Measurements from ENCODE around the gene ZNF10. TPM values are rescaled to one million over a fixed set of nuclear protein-coding genes. Genes with fewer than 3 reads are reported as not detected.

The ZNF10 gene
- total RNA-seq (2014; rRNA removed; shearing (Covaris generic)): 3.7 and 8.7 TPM in 2 replicates

DNA sequence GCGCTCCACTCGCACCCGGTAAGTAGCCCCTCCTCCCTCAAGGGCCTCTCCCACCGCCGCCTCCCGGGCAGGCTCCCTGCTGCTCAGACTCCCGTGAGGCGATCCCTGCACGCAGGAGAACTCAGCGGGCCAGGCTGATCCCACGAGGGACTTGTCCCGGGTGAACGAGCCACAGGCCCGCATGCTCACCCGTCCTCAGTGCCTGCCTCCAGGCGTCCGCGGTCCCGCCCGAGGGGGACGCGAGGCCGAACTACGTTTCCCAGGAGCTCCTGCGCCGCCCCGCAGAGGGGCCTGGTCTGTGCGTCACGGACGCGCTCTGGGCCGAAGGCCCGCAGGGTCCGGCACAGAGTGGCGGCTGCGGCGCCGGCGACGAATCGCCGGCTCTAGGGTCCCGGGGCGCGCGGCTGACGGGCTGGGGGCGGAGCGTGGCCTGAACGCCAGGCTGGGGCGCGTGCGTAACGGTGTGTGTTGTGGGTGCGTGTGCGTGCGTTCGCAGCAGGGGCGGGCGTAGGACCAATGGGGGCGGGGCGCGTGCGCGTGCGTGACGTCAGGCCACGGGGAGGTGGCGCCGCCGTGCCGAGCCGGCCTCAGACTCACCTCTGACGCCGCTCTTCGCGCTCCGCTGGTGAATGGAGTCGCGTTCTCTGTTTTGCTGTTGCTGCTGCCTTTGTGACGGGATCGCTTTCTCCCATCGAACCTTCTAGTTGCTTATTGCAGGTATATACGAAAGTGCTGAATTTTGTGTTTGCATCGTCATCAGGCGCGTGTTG lies at the start of gene ZNF10, which contains the start of gene ZNF891:
ZNF10 (plus strand) TSS at position 590 of the 770 bp plus-strand sequence. CDS start 13,866 bp downstream, outside the sequence.
ZNF891 (minus strand) TSS at position 237 of the 770 bp plus-strand sequence. CDS start 8,356 bp downstream, outside the sequence.
- DNase-seq (ENCODE audit: low read depth): peak; percentile 90

DNA sequence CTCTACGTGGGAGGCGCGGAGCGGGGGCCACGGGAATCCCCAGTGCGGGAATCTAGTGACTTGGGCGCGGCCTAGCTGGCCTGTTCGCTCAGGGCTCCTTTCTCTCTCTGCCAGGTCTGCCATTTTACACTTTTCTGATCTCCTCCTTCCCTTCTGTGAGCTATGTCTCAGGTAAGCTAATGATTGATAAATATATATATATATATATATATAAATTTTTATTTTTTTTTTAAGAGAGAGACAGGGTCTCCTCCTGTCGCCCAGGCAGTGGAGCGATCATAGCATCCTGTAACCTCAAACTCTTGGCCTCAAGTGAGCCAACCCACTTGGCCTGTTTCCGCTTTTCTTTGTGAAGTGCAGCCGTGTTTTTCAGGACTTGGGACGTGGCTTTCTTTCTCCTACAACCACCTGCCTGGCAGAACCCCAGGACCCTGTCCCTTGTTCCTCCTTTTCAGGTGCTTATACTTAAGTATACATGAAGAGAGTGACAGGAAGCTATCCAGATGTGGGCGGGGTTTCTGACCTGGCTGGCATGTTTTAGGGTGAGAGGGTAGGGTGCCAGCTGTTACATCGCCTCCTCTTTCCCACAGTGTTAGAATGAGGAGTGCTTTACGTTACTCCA lies 49.2 kb upstream of the ZNF10 start:
- no peak for DNase-seq (ENCODE audit: low read depth)

DNA sequence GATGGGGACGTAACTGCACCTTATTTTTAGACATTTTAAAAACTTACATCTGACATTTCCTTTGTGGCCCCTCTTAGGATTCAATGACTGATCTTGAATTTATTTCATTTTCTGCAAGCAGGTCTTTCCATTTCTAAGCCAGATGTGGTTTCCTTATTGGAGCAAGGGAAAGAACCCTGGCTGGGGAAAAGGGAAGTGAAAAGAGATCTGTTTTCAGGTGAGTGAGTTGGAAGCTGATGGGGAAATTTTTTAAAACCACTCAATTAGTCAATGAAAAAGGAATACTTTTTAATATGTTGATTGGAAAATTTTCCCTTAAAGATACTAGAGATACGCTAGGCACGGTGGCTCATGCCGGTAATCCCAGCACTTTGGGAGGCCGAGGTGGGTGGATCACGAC lies 47.1 kb upstream of the ZNF10 start:
- no peak for DNase-seq (ENCODE audit: low read depth)

DNA sequence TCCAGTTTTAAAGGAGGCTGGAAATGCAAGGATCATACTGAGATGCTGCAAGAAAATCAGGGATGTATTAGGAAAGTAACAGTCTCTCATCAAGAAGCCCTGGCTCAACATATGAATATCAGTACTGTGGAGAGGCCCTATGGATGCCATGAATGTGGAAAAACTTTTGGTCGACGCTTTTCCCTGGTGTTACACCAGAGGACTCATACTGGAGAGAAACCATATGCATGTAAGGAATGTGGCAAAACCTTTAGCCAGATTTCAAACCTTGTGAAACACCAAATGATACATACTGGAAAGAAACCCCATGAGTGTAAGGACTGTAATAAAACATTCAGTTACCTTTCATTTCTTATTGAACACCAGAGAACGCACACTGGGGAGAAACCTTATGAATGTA lies 24.8 kb upstream of the ZNF10 start:
- no peak for DNase-seq (ENCODE audit: low read depth)

DNA sequence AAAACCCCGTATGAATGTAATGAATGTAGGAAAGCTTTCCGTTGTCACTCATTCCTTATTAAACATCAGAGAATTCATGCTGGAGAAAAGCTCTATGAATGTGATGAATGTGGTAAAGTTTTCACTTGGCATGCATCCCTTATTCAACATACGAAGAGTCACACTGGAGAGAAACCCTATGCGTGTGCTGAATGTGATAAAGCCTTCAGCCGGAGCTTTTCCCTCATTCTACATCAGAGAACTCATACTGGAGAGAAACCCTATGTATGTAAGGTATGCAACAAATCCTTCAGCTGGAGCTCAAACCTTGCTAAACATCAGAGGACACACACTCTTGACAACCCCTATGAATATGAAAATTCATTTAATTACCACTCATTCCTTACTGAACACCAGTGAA lies 24.2 kb upstream of the ZNF10 start:
- peak; percentile 7 for DNase-seq (ENCODE audit: low read depth)

DNA sequence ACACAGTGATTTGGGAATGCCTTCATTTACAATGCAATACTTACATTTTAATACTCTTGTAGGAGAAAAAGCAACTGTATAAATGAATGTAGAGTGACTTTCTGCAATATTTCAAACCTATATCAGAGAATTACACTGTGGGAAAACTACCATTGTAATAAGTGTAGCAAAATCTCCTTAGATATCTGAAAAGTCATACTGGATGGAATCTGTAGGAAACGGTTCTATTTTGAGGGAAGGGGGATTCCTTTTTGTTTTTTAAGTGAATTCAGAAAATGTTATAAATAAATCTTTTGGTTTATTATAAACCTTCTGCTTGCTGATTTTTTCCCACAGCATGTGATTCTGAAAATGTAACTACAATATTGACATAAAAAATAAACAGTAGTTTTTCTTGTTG lies 23.3 kb upstream of the ZNF10 start:
- no peak for DNase-seq (ENCODE audit: low read depth)

DNA sequence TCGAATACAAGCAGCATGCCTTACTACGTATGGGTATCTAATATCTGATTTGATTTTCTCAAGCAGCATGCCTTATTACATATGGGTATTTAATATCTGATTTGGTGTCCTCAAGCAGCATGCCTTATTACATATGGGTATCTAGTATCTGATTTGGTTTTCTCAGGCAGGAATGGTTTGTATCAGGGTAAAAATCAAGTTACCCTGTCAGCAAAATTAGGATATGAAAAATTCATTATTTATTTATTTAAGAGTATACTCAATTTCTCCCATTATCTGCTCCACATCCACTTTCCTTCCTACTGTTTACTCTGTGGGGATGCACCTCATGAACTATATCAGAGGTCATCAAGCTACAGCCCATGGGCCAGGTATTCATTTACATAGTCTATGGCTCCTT lies 22.3 kb upstream of the ZNF10 start:
- no peak for DNase-seq (ENCODE audit: low read depth)

DNA sequence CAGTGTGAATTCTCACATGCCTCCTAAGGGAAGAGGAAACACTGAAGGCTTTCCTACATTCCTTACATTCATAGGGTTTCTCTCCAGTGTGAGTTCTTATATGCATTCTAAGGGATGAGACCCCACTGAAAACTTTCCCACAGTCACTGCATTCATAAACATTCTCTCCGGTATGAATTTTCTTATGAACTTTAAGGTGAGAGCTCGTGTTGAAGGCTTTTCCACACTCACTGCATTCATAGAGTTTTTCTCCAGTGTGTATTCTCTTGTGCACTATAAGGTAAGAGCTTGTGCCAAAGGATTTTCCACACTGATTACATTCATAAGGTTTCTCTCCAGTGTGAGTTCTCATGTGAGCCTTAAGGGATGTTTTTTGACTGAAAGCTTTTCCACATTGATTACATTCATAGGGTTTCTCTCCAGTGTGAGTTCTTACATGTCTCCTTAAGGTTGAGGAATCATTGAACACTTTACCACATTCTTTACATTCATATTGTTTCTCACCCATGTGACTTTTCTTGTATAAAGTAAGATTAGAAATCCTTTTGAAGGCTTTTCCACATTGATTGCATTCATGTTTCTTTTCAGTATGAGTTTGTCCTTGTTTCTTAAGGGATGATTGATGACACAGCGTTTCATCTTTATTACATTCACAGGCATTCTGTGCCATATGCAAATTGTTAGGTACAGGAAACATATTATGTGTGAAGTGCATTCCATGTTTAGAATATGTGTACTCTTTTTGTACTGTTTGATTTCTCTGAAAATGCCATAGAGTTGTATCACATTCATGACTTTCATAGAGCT lies 9.8 kb upstream of the ZNF10 start:
- DNase-seq (ENCODE audit: low read depth): no peak

DNA sequence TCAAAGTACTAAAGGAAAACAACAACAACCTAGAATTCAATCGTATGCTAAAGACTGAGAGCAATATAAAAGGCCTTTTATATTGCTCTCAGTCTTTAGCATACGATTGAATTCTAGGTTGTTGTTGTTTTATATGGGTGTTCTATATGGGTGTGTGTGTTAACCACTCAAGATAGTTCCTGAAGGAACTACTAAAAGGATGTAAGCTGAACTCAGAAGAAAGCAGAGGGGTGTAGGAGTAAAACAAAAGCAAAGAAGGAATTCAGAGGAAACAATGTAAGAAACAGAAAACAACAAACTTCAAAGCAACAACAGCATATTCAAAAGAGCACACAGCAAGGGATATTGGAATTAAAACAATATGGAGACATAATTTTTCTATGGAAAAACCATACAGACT lies 5.8 kb upstream of the ZNF10 start:
- no peak for DNase-seq (ENCODE audit: low read depth)

DNA sequence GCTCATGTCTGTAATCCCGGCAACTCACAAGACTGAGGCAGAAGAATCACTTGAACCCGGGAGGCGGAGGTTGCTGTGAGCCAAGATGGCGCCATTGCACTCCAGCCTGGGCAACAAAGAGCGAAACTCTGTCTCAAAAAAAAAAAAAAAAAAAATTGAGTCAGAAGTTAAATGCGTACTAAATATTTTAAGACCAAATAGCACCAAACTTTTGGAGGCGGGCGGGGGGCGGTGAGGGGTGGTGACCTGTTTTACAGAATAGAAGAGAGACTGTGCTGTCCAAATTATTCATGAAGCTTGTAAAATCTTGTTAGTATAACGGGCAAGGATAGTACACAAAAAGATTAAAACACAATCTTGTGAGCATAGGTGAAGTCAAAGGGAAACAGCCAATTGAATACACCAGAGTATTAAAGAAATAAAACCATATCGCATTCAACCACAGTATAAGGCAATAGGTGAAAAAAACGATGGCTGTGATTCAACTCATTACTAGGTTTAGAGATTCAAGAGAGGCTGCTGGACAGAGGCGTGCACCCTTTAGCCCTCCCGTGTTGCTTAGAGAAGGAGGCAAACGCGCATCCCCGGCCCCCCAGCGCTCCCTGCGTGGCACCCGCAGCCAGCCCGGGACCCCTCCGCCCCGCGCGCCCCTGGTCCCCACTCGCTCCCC lies 924 bp upstream of the ZNF10 start:
- DNase-seq (ENCODE audit: low read depth): peak; percentile 47

DNA sequence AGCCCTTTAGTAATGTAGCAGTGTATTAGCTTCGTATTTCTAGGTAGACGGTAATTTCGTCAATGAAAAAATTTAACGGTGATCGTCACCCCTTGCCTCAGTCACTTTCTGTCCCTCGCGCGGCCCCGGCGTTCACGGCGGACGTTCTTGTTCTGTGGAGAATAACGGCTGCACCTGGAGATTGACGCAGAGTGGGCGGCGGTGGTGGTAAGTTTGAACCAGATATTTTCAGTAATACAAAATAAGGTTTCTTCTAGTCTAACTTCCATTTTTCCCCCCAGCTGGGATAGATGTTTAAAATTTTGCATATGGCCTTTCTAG lies 341 bp downstream of the ZNF10 start:
- DNase-seq (ENCODE audit: low read depth): no peak

DNA sequence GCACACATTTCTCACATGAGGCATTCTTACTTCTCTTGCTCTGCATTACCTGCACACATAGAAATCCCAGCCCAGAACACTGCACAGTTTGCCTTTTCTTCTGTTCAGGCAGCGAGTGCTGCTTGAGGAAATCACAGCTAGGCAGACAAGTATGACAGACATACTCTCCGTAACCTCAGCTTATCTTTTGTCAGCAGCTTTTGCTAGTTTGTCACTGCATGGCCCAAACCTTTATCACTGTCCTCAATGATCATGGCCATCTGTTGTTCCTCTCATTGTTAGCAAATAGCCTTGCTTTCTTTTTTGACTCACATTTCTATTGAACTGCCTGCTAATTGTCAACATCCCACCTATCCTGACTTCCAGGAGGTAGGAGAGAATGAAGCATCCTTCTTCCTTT lies 5.3 kb downstream of the ZNF10 start:
- no peak for DNase-seq (ENCODE audit: low read depth)

DNA sequence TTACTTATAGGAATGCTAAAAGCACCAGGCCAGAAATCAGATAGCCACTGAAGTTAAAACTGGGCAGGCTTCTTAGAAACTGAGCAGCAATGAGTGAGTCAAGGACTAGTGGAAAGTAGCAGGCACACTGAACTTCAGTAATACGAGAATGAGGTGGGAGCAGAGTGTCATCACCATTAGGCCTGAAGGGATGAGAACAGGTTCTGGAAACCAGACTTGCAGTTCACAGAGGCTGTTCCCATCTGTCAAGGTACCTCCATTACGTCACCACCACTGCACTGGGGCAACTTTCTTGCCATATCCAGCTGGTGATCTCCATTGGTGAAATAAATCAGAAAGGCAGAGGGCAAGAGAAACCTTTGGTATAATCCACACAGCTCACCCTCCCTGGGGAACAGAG lies 15.6 kb downstream of the ZNF10 start:
- DNase-seq (ENCODE audit: low read depth): no peak

DNA sequence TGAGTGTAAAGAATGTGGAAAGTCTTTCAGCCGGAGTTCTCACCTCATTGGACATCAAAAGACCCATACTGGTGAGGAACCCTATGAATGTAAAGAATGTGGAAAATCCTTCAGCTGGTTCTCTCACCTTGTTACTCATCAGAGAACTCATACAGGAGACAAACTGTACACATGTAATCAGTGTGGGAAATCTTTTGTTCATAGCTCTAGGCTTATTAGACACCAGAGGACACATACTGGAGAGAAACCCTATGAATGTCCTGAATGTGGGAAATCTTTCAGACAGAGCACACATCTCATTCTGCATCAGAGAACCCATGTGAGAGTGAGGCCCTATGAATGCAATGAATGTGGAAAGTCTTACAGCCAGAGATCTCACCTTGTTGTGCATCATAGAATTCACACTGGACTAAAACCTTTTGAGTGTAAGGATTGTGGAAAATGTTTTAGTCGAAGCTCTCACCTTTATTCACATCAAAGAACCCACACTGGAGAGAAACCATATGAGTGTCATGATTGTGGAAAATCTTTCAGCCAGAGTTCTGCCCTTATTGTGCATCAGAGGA lies 25.8 kb downstream of the ZNF10 start:
- no peak for DNase-seq (ENCODE audit: low read depth)

DNA sequence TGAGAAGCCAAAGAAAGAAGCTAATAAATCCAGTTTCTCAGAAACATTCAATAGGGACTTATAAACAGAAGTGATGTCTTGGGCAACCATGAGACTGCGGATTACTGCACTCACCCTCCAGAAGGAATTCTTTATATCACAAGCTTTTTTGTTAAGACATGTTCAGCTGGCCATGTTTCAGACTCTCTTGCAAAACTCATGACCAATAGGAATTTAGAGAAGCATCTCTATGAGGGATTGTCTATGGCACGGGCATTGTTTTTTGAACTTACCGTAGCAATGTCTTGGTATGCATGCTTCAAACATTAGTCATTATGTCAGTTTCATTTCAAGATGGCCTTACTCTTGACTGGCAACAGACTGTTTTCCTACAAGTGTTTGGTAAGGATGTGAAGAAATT lies 35.3 kb downstream of the ZNF10 start:
- DNase-seq (ENCODE audit: low read depth): peak; percentile 17

DNA sequence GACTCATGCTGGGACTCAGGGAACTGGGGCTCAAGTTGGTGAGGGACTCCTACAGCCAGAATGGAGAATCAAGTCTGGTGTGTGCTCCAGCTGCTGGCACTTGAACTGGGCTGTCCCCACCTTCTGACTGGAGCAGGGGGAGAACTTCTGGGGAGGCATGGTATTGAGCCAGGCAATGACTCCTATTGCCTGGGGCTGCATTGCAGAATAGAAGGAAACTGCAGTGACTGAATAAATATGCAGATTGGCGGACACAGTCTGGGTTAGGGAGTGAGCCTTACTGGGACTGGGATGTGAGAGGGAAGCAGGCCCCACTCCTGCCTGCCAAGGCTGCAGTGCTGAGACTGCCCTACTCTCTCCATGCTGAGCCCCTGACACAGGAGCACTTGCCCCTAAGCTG lies 42.1 kb downstream of the ZNF10 start:
- no peak for DNase-seq (ENCODE audit: low read depth)

DNA sequence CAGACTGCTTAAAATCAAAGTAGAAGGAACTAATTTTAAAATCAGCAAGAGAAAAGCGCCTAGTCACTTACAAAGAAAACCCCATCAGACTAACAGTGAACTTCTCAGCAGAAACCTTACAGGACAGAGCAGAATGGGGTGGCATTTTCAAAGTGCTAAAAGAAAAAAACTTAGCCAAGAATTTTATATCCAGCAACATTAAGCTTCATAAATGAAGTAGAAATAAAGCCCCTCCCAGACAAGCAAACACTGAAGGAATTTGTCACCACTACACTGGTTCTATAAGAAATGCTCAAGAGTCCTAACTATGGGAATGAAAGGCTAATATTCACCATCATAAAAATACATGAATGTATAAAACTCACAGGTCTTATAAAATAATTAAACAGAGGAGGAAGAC lies 44.5 kb downstream of the ZNF10 start:
- DNase-seq (ENCODE audit: low read depth): no peak

DNA sequence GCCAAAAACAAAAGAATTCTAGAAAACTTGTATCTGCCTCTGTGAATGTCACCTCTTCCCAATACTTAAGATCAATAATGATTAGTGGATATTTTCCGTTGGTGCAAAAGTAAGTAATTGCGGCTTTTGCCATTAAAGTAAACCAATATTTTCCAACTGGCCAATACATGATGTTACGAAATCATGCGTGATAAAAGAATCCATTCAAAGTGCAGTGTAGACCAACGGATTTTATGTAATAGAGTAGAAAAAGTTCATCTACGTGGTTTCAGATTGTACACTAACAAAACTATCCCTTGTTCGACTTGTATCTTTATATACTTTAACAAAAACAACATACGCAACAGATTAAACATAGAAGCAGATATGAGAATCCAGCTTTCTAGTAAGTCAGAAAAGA lies 50.2 kb downstream of the ZNF10 start:
- no peak for DNase-seq (ENCODE audit: low read depth)

DNA sequence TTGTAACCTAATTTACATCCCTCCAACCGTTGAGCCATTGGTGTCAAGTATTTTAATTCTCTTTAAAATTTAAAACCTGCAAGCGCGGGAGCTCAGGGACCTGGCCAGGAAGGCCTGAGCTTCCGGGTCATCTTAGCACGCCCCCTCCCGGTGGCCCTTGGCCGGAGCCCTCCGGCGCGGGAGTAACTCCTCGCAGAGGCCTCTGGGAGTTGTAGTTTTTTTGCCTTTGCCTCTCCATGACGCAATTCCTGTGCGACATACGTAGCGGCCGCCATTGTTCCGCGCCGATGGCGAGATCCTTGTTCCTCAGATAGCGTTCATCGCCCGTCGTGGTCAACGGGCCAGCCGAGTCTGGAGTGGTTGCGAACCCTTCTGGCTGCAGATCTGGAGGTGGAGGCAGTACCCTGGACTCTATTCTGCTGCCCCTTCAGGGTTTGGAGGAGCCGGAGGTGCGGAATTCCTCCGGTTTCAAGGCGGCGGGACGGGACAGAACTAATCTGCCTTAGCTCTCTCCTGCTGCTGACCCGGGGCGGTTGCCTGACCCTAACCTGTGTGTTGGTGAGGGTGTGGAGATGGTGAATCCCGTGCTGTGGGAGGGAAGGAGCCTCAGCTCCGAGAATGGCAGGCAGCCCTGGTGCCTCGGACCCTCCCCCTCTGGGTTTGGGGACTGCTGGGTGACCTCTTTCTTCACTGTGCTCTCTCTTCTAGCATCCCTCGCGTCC lies 51.0 kb downstream of the ZNF10 start, which contains the start of gene ZNF268:
ZNF268 (plus strand) TSS at position 258 of the 722 bp plus-strand sequence. CDS start 503 bp downstream, outside the sequence.
- peak; percentile 84 for DNase-seq (ENCODE audit: low read depth)

DNA sequence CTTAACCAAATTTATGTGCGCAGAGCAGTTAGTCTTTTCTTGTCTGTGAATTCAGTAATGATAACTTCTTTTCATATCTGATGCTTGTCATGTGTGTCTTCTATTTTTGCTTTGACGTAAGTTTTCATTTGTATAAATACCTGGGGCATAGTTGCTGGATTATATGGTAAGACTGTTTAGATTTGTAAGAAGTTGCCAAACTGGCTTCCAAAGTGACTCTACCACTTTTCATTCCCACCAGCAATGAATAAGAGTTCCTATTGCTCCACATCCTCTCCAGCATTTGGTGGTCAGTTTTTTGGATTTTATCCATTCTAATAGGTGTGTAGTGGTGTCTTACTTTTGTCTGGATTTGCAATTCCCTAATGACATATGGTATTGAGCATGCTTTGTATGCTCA lies 59.7 kb downstream of the ZNF10 start:
- DNase-seq (ENCODE audit: low read depth): no peak

DNA sequence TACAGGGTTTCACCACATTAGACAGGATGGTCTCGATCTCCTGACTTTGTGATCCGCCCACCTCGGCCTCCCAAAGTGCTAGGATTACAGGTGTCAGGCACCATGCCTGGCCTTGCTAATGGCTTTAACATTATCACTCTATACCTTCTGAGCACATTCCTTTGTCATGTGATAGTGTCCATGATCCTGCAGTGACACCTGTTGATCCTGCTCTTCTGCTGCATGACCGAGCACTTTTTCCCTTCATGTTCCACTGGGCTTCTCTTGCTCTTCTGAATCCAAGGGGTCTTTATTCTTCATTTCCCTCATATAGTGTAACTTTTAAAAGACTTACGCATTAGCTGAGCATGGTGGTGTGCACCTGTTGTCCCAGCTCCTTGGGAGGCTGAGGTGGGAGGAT lies 62.4 kb downstream of the ZNF10 start:
- DNase-seq (ENCODE audit: low read depth): no peak

All from M059J (cell line).